Measurements from ENCODE around the gene PTH1R. TPM values are rescaled to one million over a fixed set of nuclear protein-coding genes. Genes with fewer than 3 reads are reported as not detected.

The PTH1R gene
- total and polyA plus RNA-seq, 10 of the 15 experiments (the other 5 are each of a cell fraction or from before 2014, with no cell fraction given) = not detected

DNA sequence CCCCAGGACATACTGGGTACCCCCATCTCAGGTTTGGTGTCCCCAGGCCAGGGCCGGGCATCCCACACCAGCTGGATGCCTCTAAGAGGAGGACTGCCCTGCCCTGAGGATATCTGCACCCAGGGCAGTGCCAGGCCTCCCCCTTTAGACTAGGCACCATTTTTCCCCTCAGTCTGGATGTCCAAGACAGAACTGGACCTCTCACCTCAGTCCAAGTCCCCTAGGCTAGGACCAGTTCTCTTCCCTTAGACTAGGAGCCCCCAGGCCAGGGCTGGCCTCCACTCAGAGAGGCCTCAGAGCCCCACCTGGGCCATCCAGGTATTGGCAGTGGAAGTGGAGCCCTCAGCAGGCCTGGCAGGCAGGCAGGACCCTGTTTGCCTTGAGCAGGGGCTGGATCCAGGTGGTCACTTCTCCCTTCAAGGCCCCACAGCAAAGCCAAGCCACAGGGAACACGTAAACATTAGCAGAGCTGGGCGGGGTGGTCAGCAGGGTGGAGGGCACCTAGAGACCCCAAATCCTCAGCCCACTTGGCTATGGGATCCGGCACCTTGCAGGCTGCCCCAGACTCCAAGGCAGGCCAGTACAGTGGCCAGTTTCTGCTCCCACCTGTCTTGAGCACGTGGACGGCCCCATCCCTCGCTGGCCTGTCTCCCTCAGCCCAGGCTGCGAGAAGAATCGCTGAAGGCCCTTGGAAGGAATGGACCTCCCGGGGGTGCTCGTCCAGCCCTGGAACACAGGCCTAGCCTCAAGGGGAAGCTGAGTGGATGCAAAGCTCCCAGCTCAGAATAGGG is 28.3 kb downstream of the PTH1R start:
- TF ChIP-seq, protein P1, sequence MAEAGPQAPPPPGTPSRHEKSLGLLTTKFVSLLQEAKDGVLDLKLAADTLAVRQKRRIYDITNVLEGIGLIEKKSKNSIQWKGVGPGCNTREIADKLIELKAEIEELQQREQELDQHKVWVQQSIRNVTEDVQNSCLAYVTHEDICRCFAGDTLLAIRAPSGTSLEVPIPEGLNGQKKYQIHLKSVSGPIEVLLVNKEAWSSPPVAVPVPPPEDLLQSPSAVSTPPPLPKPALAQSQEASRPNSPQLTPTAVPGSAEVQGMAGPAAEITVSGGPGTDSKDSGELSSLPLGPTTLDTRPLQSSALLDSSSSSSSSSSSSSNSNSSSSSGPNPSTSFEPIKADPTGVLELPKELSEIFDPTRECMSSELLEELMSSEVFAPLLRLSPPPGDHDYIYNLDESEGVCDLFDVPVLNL (IDR thresholded peaks at IDR 0.05; ENCODE audit: low read depth, low read length) = no peak
- TF ChIP-seq NFYA (IDR thresholded peaks at IDR 0.05; ENCODE audit: borderline replicate concordance, low read depth, low read length) (no peak), MXI1 (IDR thresholded peaks at IDR 0.05; ENCODE audit: low read depth, low read length) (no peak), SIX5 (IDR thresholded peaks at IDR 0.05; ENCODE audit: low read depth, low read length, severe bottlenecking) (no peak), CHD1 (IDR thresholded peaks at IDR 0.05; ENCODE audit: low read depth, low read length) (no peak), MTA2 (IDR thresholded peaks at IDR 0.05; ENCODE audit: low read depth) (no peak), SMARCA5 (IDR thresholded peaks at IDR 0.05) (no peak), TCF7 (IDR thresholded peaks at IDR 0.05; ENCODE audit: borderline replicate concordance) (no peak)
- TF ChIP-seq, protein P2, sequence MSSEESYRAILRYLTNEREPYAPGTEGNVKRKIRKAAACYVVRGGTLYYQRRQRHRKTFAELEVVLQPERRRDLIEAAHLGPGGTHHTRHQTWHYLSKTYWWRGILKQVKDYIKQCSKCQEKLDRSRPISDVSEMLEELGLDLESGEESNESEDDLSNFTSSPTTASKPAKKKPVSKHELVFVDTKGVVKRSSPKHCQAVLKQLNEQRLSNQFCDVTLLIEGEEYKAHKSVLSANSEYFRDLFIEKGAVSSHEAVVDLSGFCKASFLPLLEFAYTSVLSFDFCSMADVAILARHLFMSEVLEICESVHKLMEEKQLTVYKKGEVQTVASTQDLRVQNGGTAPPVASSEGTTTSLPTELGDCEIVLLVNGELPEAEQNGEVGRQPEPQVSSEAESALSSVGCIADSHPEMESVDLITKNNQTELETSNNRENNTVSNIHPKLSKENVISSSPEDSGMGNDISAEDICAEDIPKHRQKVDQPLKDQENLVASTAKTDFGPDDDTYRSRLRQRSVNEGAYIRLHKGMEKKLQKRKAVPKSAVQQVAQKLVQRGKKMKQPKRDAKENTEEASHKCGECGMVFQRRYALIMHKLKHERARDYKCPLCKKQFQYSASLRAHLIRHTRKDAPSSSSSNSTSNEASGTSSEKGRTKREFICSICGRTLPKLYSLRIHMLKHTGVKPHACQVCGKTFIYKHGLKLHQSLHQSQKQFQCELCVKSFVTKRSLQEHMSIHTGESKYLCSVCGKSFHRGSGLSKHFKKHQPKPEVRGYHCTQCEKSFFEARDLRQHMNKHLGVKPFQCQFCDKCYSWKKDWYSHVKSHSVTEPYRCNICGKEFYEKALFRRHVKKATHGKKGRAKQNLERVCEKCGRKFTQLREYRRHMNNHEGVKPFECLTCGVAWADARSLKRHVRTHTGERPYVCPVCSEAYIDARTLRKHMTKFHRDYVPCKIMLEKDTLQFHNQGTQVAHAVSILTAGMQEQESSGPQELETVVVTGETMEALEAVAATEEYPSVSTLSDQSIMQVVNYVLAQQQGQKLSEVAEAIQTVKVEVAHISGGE (CRISPR knock-in tag; IDR thresholded peaks at IDR 0.05) = no peak
- TF ChIP-seq, protein P3, sequence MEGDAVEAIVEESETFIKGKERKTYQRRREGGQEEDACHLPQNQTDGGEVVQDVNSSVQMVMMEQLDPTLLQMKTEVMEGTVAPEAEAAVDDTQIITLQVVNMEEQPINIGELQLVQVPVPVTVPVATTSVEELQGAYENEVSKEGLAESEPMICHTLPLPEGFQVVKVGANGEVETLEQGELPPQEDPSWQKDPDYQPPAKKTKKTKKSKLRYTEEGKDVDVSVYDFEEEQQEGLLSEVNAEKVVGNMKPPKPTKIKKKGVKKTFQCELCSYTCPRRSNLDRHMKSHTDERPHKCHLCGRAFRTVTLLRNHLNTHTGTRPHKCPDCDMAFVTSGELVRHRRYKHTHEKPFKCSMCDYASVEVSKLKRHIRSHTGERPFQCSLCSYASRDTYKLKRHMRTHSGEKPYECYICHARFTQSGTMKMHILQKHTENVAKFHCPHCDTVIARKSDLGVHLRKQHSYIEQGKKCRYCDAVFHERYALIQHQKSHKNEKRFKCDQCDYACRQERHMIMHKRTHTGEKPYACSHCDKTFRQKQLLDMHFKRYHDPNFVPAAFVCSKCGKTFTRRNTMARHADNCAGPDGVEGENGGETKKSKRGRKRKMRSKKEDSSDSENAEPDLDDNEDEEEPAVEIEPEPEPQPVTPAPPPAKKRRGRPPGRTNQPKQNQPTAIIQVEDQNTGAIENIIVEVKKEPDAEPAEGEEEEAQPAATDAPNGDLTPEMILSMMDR (IDR thresholded peaks at IDR 0.05 in 2 of 3, conservative IDR thresholded peaks at IDR 0.05 in 1 of 3; ENCODE audit: control insufficient read depth in 2 of 3, extremely low read depth in 1 of 3, insufficient read depth in 1 of 3, low read depth in 3 of 3, low read length in 3 of 3) = no peak
- TF ChIP-seq, protein P4, sequence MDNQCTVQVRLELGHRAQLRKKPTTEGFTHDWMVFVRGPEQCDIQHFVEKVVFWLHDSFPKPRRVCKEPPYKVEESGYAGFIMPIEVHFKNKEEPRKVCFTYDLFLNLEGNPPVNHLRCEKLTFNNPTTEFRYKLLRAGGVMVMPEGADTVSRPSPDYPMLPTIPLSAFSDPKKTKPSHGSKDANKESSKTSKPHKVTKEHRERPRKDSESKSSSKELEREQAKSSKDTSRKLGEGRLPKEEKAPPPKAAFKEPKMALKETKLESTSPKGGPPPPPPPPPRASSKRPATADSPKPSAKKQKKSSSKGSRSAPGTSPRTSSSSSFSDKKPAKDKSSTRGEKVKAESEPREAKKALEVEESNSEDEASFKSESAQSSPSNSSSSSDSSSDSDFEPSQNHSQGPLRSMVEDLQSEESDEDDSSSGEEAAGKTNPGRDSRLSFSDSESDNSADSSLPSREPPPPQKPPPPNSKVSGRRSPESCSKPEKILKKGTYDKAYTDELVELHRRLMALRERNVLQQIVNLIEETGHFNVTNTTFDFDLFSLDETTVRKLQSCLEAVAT (IDR thresholded peaks at IDR 0.05) = no peak
- no peaks in the 10 kb centered on the region for H3K27me3 ChIP-seq (replicated peaks in 1 of 2; ENCODE audit: control insufficient read depth in 2 of 2, insufficient read depth in 2 of 2, low read length in 1 of 2)
- no peaks in the 10 kb centered on the region for H3K79me2 ChIP-seq (ENCODE audit: control insufficient read depth, insufficient read depth, low read length)
- no peak for ATAC-seq
- H3K4me2 ChIP-seq (ENCODE audit: control insufficient read depth, insufficient read depth) = no peak overlapping the region
- DNase-seq (ENCODE audit: low read depth, low spot score) = no peak
- H3K36me3 ChIP-seq (ENCODE audit: control insufficient read depth in 2 of 2, insufficient read depth in 2 of 2, low read length in 1 of 2) = no peaks in the 10 kb centered on the region
- H4K20me1 ChIP-seq (ENCODE audit: control insufficient read depth, insufficient read depth) = no peaks in the 10 kb centered on the region
- ChIA-PET SMC1A (ENCODE audit: uncharacterized antibody, unreplicated experiment) (no interaction called here), RAD21 (ENCODE audit: unreplicated experiment) (no interaction called here), POLR2A (interaction anchor here (0.6 kb wide), 1 partner anchor 79 kb away, joined by 7 read pairs; no protein-coding TSS in a partner anchor), CTCF (interaction anchor here (1.4 kb wide), 1 partner anchor 10 kb away, joined by 3 read pairs; no protein-coding TSS in a partner anchor)
- no peaks in the 10 kb centered on the region for H3K9me3 ChIP-seq (replicated peaks; ENCODE audit: control insufficient read depth, insufficient read depth, low read length)
- H3K9ac ChIP-seq (ENCODE audit: control insufficient read depth, insufficient read depth, low read length) = no peak overlapping the region
- intact Hi-C loops (cut with micrococcal nuclease; ENCODE audit: unreplicated experiment) = no loop called here
- H2AFZ ChIP-seq (ENCODE audit: control insufficient read depth, low read depth, low read length) = no peak overlapping the region
- H3K27ac ChIP-seq (ENCODE audit: control insufficient read depth, insufficient read depth) = no peak overlapping the region
- H3K4me3 ChIP-seq = no peak overlapping the region
- peaks cover 5% of the 10 kb centered on the region for H3K4me1 ChIP-seq (ENCODE audit: control insufficient read depth, insufficient read depth, low read length)
- 42% methylated on average over 11 of the region's 11 CpGs for WGBS (ENCODE audit: insufficient coverage, insufficient replicate concordance, low lambda C conversion rate, missing lambda C conversion rate)
- in situ Hi-C loops (cut with MboI) = no loop called here
- BruUV-seq (replicated peaks) = no TSS peak
- no peak for FAIRE-seq

Data from GM12878 (cell line).